BJ (cell line): ENCODE results near the gene CFP. TPM values are rescaled to one million over a fixed set of nuclear protein-coding genes. Genes with fewer than 3 reads are reported as not detected.
A peak's percentile ranks its signal among the peaks of the same experiment; 100 is the strongest.

Experiments used
- CTCF ChIA-PET: fragments of 350-600 bp; formaldehyde crosslinking; extraction: SDS; loops from one replicate; lab custom pipeline; 2021; ENCODE audit warnings: antibody characterized with exemption, inconsistent platforms; lab: Yijun Ruan, JAX
- POLR2A ChIA-PET: fragments of 300-600 bp; sonication (Branson Sonifier 250); formaldehyde crosslinking; extraction: SDS; loops from one replicate; lab custom pipeline; 2021; ENCODE audit warnings: antibody characterized with exemption; lab: Charles Lee
- DNase-seq: peaks from one replicate; pipeline ENCODE4 v3.0.0-alpha.2; 2011; ENCODE audit warnings: low read depth
- H3K27me3 ChIP-seq: 2 replicates; pipeline ENCODE4 v1.6.0; 2011; ENCODE audit warnings: low read length; ENCODE audit not compliant: control insufficient read depth, insufficient read depth
- H3K36me3 ChIP-seq: 2 replicates; pipeline ENCODE4 v1.5.1; 2011; ENCODE audit warnings: low read length; ENCODE audit not compliant: control insufficient read depth, insufficient read depth
- H3K4me3 ChIP-seq: 2 replicates; pipeline ENCODE4 v1.5.1; 2011; ENCODE audit warnings: low read depth, mild to moderate bottlenecking, control low read depth, low read length
- polyA plus RNA-seq: library from polyadenylated mRNA; depleted of rRNA; stranded (reverse); fragments of >200 nt; gene quantifications from 2 replicates; pipeline ENCODE4 v1.2.3, GENCODE V29; 2011
- TF ChIP-seq, protein P1 (sequence below): IDR thresholded peaks from 2 replicates; pipeline ENCODE4 v1.5.1; 2011; ENCODE audit warnings: low read depth, mild to moderate bottlenecking, control low read depth, inconsistent platforms, low read length, moderate library complexity; ENCODE audit not compliant: insufficient read depth

The CFP gene
- polyA plus RNA-seq, 1 experiment, result 0.05 TPM

DNA sequence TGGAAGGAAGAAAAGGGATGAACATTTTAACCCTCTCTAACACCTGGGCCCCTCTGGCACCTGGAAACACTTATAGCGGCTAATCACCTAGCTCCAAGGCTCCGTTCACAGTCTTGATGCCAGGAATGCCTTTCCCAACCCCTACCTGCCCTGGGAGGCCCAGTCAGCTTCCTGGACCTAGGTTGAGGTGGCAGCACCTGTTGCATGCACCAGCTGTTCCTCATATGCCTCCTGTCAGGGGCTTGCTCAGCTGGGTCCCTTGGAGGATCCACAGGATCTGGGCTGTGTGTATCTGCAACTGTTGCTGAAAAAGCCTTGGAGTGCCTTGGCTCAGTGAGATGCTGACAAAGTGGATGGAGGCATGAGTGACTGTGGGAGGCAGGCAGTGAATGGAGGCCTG, 4.4 kb downstream of the CFP start:
- Histone ChIP-seq H3K36me3 (no peaks in the 10 kb centered on the region), H3K27me3 (no peaks in the 10 kb centered on the region), H3K4me3 (no peak overlapping the region)
- POLR2A ChIA-PET, result no interaction called here
- DNase-seq, result no peak
- TF ChIP-seq, protein P1, sequence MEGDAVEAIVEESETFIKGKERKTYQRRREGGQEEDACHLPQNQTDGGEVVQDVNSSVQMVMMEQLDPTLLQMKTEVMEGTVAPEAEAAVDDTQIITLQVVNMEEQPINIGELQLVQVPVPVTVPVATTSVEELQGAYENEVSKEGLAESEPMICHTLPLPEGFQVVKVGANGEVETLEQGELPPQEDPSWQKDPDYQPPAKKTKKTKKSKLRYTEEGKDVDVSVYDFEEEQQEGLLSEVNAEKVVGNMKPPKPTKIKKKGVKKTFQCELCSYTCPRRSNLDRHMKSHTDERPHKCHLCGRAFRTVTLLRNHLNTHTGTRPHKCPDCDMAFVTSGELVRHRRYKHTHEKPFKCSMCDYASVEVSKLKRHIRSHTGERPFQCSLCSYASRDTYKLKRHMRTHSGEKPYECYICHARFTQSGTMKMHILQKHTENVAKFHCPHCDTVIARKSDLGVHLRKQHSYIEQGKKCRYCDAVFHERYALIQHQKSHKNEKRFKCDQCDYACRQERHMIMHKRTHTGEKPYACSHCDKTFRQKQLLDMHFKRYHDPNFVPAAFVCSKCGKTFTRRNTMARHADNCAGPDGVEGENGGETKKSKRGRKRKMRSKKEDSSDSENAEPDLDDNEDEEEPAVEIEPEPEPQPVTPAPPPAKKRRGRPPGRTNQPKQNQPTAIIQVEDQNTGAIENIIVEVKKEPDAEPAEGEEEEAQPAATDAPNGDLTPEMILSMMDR, result no peak
- CTCF ChIA-PET, result no interaction called here

DNA sequence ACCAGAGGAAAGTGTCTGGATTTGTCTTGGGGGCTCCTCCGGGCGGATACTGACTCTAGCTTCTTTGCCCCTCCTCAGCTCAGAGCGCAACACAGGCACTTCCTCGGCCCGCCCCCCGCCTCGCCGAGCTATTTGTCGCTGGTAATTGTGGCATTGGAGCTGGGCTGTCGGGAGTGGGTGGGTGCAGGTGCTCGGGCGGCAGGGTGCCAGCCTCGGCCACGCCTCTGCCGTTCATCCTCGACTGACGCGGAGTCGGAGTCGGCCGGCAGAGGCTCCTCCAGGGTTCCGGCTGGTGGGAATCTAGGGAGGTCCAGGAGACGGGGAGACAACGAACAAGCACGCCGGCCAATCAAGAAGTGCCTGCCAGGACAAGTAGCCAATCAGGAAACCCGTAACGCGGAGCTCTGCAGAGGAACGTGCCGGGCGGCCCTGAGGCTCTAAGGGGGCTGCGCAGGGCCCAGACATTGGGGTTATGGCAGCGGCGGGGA, 6.1 kb downstream of the CFP start:
- H3K27me3 ChIP-seq, result no peaks in the 10 kb centered on the region
- TF ChIP-seq, protein P1, result no peak
- H3K4me3 ChIP-seq, result peak overlapping the region; percentile 39
- DNase-seq, result no peak
- ChIA-PET CTCF (no interaction called here), POLR2A (no interaction called here)
- H3K36me3 ChIP-seq, result no peaks in the 10 kb centered on the region

- CTCF ChIA-PET, result no interaction called here
- DNase-seq, result no peak
- Histone ChIP-seq H3K27me3 (0 out of 2 replicates have a peak, but pooled peaks cover 3% of the 10 kb centered on the region), H3K36me3 (no peaks in the 10 kb centered on the region), H3K4me3 (no peak overlapping the region)
- TF ChIP-seq, protein P1, result no peak
- POLR2A ChIA-PET, result no interaction called here
Measured at GRCh38 chrX:47621851-47622250, 7.9 kb downstream of the CFP start.

GRCh38 chrX:47620303-47620685, 9.4 kb downstream of the CFP start:
- CTCF ChIA-PET, result no interaction called here
- Histone ChIP-seq H3K4me3 (no peak overlapping the region), H3K36me3 (no peaks in the 10 kb centered on the region), H3K27me3 (0 out of 2 replicates have a peak, but pooled peaks cover 3% of the 10 kb centered on the region)
- no peak for DNase-seq
- POLR2A ChIA-PET, result no interaction called here
- TF ChIP-seq, protein P1, result no peak

GRCh38 chrX:47619486-47620302, 10.0 kb downstream of the CFP start, which contains the start of gene SYN1:
Gene SYN1 (minus strand): TSS chrX:47619857. CDS start chrX:47619728, 129 bp downstream.
- TF ChIP-seq, protein P1, result no peak
- ChIA-PET POLR2A (no interaction called here), CTCF (no interaction called here)
- Histone ChIP-seq H3K27me3 (0 out of 2 replicates have a peak, but pooled peaks cover 3% of the 10 kb centered on the region), H3K36me3 (no peaks in the 10 kb centered on the region), H3K4me3 (peak within 1 kb of the TSS; percentile 32)
- no peak for DNase-seq
